Measurements from ENCODE around the gene IL1RAPL2.
A peak's percentile ranks its signal among the peaks of the same experiment; 100 is the strongest.

IL1RAPL2 gene

GRCh38 chrX:105475801-105476200 is 909.8 kb downstream of the IL1RAPL2 start:
- DNase-seq = no peak

- no peak for DNase-seq
Observed at GRCh38 chrX:105477351-105477750, 911.4 kb downstream of the IL1RAPL2 start.

- no peak for DNase-seq
Observed at GRCh38 chrX:105480646-105481310, 914.8 kb downstream of the IL1RAPL2 start.

GRCh38 chrX:105483011-105483410 is 917.0 kb downstream of the IL1RAPL2 start:
- no peak for DNase-seq

- DNase-seq = no peak
Observed at GRCh38 chrX:105488716-105489115, 922.7 kb downstream of the IL1RAPL2 start.

- no peak for DNase-seq
Observed at GRCh38 chrX:105495376-105495775, 929.4 kb downstream of the IL1RAPL2 start.

GRCh38 chrX:105502336-105502735 is 936.3 kb downstream of the IL1RAPL2 start:
- no peak for DNase-seq

GRCh38 chrX:105515561-105515960 is 949.6 kb downstream of the IL1RAPL2 start:
- no peak for DNase-seq

- no peak for DNase-seq
Observed at GRCh38 chrX:105526431-105526830, 960.4 kb downstream of the IL1RAPL2 start.

GRCh38 chrX:105527759-105528158 is 961.8 kb downstream of the IL1RAPL2 start:
- no peak for DNase-seq

GRCh38 chrX:105533951-105534350 is 968.0 kb downstream of the IL1RAPL2 start:
- DNase-seq = no peak

GRCh38 chrX:105543283-105543682 is 977.3 kb downstream of the IL1RAPL2 start:
- DNase-seq = no peak

GRCh38 chrX:105550043-105550663 is 984.2 kb downstream of the IL1RAPL2 start:
- DNase-seq = no peak

- no peak for DNase-seq
Observed at GRCh38 chrX:105552395-105552794, 986.4 kb downstream of the IL1RAPL2 start.

- DNase-seq = no peak
Observed at GRCh38 chrX:105553118-105553517, 987.1 kb downstream of the IL1RAPL2 start.

- peak; percentile 28 for DNase-seq
Observed at GRCh38 chrX:105564501-105564900, 998.5 kb downstream of the IL1RAPL2 start.

GRCh38 chrX:105565856-105566255 is 999.9 kb downstream of the IL1RAPL2 start:
- peak; percentile 23 for DNase-seq

GRCh38 chrX:105567082-105567481 is 1001.1 kb downstream of the IL1RAPL2 start:
- DNase-seq = no peak

- DNase-seq = no peak
Observed at GRCh38 chrX:105608745-105609144, 1042.7 kb downstream of the IL1RAPL2 start.

- DNase-seq = no peak
Observed at GRCh38 chrX:105609530-105609929, 1043.5 kb downstream of the IL1RAPL2 start.

GRCh38 chrX:105610411-105610810 is 1044.4 kb downstream of the IL1RAPL2 start:
- DNase-seq = no peak

GRCh38 chrX:105618393-105619101 is 1052.5 kb downstream of the IL1RAPL2 start:
- no peak for DNase-seq

GRCh38 chrX:105634180-105634579 is 1068.2 kb downstream of the IL1RAPL2 start:
- DNase-seq = no peak

GRCh38 chrX:105635794-105636193 is 1069.8 kb downstream of the IL1RAPL2 start:
- DNase-seq = no peak
